Femur (tissue), 1 donor: ENCODE results near the gene FBXL3.
A peak's percentile ranks its signal among the peaks of the same experiment; 100 is the strongest.
"Not testable (repeated sequence)": the region's sequence is repeated elsewhere in the genome, so short reads cannot be mapped to it uniquely, and the experiment has no call there.

ENCODE experiments used
- DNase-seq: peaks from one replicate; pipeline ENCODE4 v3.0.0-alpha.2; 2017

Gene FBXL3

DNA sequence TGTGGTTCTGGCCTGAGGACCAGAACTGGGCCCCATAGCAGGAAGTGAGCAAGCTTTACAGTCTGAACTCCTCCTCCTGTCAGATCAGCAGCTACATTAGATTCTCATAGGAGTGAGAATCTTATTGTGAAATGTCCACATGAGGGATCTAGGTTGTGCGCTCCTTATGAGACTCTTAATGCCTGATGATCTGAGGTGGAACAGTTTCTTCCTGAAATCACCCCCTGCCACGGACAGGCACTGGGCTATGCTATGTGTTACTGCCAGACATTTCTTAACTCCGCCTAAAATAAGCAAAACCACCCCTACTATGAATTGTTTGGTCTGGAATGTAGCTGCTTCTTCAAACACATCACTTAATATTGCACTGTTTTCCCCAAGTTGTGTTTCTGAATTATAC lies 4.6 kb downstream of the FBXL3 start:
- no peak for DNase-seq

DNA sequence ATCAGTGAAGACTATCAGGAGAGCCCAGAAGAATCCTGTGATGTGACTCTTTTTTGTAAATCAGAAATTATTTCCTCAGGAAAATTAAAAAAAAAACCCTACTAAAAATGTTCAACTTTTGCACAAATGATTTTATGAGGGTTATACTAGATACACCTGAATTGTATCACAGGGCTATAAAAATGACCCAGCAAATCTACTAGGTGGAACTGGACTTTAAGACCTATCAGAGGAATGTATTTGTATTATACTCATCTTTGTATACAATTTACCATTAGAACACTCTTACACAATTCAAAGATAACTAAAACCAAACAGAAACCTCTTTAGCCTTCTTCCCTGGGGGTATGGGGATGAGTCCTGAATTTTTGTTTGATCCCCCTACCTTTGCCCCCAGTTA lies 7.2 kb downstream of the FBXL3 start:
- DNase-seq = no peak

DNA sequence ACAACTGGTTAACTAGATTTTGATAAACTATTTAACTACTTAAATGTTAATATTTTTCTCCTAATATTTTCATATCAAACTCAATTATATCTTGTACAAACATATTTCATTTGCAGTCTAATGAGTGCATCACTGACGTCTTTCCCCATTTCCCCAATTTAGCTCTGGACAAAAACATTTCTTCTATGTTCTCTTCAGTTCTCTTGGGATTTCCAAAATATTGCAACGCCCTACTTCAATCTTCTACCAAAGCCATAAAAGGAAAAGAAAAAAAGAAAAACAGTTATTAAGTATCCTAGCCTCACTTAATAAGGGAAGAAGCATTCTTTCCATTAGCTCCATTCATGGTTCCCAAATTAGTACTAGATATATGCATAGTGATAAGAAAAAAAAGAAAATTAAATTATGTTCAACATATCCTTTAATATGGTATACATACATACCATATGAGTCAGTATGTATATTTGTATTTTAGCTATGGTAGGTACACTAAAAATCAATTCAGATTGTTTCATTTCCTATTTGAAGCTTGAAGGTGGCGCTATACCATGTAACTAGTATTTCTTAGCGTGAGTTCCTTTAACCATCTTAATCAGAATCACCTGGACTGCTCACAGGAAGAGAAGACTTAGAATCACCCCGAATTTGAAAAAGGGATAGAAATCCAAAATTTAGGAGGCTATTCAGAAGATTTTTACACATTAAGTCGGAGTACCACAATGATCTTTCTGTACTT lies 9.9 kb downstream of the FBXL3 start:
- DNase-seq = no peak

DNA sequence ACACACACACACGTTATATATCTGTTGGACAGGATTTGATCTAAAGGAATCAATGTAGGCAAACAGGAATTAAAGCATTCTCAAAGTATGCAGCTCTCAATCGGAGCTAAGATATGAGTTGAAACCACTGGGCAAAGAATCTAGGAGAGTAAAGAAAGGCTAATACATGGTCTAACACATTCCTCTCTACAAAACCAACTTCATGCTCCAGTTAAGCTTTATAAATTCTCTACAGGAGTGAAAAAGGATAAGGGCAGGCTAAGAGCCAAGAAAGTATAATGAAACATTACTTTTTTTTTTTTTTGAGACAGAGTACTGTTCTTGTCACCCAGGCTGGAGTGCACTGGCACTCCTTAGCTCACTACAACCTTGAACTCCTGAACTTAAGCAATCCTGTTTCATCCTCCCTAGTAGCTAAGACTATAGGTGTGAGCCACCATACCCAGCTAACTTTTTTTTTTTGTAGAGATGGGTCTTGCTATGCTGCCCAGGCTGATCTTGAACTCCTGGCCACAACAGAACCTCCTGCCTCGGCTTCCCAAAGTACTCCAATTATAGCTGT lies 10.6 kb downstream of the FBXL3 start:
- DNase-seq = no peak

DNA sequence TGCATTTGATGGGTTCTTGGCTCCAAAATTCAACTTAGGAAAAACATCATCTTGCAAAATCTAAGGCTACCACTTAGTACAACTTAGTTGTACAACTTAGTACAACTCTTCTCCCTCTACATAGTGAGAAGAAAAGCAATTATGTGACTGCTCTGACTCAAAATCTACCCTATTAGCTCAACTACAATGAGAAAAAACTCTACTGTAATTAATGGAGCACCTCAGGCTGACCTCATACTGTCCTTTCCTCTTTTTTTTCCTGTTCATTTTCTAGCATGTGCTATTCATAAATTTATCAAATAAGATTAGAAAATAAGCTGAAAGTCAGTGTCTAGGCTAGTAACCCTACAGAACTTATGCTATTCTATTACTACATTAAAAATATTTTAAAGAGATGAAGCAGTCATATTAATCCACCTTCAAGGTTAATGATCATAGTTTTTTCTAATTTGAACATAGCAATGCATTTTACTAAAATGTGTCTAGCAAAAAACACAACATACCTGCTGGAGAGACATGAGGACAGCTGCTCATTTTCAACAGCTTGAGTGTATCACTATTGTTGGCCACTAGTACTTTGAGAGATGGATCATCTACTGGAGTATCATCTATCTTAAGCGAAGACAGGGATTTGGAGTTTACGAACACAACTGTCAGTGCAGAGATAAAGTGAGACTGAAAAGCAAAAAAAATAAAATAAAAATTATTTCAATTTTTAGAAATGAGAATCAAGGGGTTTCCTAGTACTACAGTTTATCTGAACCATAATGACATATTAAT lies 11.9 kb downstream of the FBXL3 start:
- no peak for DNase-seq

DNA sequence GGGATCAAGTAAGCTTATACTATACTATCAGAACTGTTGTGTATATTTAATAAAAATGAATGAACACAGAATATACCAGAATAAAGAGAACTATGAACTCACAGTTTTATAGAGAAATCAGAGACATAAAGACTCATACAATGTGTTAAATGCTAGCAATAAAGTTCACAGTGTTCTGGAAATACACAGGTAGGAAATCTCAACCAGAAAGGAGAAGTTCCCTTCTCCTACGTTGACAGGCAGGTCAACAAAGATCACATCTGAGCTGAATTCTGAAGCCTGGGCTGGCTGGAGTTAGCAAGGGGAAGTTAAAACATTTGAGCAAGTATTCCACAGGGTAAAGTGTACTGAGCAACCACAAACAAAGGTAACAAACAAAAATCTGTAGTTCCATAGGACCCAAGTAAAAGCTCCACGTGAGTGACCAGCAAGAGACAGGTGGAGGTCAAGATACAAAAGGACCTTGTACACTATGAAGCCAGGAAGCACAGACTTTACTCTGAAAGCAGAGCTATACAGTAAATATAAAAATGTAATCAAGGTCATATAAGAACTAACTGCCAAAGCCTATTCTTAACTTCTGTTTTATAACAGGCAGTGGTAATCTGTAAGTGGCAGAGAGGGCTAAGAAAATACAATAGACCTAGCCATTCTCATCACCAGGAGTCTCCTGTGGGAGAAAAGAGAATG lies 13.0 kb downstream of the FBXL3 start:
- no peak for DNase-seq

DNA sequence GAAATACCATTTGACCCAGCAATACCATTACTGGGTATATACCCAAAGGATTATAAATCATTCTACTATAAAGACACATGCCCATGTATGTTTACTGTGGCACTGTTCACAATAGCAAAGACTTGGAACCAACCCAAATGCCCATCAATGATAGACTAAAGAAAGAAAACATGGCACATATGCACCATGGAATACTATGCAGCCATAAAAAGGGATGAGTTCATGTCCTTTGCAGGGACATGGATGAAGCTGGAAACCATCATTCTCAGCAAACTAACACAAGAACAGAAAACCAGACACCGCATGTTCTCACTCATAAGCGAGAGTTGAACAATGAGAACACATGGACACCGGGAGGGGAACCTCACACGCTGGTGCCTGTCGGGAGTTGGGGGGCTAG lies 17.2 kb downstream of the FBXL3 start:
- DNase-seq = not testable (repeated sequence)

DNA sequence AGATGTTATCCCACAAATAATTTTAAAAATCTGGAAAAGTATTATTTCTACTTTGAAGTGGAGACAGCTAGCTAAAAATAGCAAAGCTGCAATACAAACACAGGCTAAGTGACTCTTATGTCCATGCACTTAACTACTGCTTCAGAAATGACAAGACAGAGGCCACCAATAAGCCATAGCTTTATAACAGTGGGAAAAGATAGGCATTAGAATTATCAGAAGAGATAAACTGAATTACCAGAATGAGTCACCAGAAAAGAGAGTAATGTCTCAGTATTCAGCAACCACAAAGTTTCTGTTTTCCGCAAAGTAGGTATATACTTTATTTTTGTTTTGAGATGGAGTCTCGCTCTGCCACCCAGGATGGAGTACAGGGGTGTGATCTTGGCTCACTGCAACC lies 17.9 kb downstream of the FBXL3 start:
- no peak for DNase-seq

DNA sequence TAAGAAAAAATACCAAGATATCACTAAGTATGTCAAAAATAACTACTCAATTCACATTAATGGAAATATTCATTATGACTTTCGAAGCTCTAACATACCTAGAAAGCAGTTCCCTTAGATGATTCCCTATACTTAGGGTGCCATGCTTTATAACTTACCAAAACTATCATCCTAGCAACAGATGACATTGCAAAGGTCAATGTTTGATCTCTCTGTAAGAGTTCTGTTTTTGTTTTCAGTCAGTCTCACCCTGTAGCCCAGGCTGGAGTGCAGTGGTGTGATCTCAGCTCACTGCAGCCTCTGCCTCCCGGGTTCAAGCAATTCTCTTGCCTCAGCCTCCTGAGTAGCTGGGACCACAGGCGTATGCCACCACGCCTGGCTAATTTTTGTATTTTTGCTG lies 18.6 kb downstream of the FBXL3 start:
- DNase-seq = not testable (repeated sequence)

DNA sequence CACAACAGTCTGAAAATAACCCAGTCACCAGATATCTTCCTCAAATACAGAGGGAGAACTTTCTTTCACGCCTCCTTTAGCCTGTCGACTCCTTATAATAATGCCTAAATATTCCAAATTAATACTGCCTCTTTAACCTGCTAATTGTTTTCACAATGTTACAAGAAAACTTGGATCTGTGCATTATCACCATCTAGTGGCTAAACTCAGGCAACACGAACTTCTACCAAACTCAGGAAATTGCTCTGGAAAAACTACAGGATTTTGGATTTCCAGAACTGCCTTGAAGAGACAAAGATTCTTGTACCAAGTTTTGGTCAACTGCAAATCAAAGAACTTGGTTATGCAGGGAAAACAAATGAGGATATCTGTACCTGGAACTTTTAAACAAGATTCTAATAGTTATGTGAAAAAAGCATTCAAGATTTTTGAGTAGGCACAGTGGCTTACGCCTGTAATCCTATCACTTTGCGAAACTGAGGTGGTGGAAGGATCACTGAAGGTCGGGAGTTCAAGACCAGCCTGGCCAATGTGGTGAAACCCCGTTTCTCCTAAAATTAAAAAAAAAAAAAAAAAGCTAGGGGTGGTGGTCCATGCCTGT lies 24.3 kb downstream of the FBXL3 start:
- no peak for DNase-seq

DNA sequence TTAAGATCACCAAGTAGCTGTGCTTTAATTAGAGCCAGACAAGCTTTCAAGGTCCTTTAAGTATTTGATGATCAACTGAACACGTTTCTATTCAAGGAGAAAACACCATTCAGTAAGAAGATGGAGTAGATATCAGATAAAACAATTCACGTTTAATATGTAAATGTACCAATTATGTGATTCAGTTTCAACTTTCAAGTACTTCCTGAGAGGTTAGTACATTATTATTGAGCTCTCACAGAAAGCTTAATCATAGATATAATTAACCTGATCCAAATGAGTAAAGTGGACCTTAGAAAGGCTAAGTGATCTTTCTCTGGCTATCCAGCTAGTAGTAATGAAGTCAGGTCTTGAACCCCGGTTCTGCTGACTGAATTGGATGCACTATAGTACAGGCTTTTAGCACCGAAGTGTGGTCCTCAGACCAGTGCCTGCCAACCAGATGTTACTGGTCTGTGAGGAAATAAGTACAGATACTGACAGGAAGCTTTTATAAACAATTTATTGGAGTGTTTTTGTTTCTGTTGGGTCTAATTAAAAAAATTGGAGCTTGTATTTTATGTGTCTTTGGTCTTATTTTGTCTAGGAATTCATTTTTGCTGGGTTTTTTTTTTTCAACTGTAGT lies 24.9 kb downstream of the FBXL3 start:
- DNase-seq = no peak

DNA sequence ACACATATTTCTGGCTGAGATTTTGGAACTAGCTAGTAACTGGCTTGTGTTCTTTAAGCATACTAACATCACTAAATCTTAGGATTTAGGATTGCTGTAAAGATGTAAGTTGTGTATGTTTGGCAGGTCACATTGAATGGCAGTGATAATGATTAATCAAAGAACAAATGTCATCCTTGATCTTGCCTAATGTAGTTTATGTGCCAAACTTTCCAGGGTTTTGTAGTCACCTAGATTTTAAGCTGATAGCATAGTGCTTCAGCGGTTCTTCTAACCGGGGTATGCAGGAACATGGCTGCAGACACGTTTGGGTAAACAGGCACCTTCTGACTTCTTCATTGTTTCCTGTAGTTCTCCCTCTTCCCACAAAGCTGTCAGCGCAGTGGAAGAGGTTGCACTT lies 25.4 kb downstream of the FBXL3 start:
- no peak for DNase-seq

DNA sequence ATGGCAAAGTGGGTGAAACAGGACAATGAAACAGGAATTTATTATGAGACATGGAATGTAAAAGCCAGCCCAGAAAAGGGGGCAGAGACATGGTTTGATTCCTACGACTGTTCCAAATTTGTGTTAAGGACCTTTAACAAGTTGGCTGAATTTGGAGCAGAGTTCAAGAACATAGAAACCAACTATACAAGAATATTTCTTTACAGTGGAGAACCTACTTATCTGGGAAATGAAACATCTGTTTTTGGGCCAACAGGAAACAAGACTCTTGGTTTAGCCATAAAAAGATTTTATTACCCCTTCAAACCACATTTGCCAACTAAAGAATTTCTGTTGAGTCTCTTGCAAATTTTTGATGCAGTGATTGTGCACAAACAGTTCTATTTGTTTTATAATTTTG lies 26.5 kb downstream of the FBXL3 start:
- no peak for DNase-seq

DNA sequence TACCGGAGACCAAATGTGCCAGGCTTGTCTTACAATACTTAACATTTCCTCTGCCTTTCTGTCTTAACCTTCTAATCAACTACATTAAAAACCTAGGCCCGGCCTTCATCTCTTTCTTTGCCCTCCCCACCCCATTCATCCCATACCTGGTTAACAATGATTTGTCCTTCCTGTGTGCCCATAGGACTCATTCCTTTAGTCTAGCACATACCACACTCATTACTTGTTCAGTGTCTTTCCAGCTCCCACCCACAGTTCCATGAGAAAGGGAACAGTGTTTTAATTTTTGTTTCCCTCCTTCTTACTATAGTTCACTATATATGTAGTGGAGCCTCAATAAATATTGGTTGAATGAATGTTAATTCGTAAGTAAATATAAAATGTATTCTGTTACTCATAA lies 32.7 kb downstream of the FBXL3 start:
- no peak for DNase-seq

DNA sequence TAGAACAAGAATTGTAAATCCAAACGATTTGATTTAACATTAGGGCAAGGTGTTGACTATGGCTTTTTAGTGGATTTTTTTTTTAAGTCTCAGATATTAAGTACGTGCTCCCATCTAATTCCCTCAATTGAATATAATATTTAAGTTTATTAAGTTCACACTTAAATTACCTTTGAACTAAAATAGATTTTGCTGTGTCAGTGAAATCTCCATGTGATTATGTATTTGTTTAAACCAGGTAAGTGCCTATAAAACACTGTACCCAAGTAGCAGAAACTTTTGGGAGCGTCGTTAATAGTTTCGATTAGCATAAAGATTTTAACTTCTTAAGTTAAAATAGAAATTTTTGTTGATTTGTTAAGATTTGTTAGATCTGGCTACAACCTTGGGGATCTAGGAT lies 33.5 kb downstream of the FBXL3 start:
- no peak for DNase-seq

DNA sequence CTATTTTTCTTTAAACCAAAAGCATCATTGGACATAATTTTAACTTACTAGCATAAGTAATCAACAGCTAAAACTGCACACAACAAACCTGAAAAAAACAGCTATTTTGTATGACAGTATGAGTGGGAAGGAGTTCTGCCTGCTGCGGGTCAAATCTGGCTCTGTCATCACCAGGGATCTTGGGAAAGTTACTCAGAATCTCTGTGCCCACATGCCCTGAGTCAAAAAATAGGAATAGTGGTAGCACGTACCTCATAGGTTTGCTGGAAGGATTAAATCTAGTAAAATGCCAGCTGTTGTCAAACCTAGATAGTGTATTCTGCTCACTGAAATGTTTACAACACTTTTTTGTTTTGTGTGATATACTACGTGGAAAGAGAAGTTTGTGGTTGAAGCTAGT lies 33.9 kb downstream of the FBXL3 start:
- no peak for DNase-seq

DNA sequence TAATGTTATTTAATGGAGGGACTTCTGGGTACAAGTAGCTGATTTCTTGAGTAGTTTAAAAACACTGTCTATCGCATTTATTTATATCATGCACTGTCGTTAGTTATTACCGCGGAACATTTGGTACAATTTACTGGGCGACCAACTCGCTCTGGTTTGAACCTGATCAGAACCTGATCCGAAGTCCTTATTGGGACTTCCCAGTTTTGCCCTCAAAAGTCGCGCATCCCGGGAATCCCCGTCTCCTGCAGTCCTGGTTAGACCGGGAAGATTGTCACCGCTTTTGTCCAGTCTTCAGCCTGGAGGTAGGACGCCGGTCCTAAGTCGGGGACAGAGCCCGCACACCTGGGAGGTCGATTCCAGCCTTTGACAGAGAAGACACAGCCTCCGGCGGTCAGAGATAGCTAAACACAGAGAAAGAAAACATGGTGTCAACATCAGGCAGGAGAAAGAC lies 34.4 kb downstream of the FBXL3 start:
- peak; percentile 39 for DNase-seq

DNA sequence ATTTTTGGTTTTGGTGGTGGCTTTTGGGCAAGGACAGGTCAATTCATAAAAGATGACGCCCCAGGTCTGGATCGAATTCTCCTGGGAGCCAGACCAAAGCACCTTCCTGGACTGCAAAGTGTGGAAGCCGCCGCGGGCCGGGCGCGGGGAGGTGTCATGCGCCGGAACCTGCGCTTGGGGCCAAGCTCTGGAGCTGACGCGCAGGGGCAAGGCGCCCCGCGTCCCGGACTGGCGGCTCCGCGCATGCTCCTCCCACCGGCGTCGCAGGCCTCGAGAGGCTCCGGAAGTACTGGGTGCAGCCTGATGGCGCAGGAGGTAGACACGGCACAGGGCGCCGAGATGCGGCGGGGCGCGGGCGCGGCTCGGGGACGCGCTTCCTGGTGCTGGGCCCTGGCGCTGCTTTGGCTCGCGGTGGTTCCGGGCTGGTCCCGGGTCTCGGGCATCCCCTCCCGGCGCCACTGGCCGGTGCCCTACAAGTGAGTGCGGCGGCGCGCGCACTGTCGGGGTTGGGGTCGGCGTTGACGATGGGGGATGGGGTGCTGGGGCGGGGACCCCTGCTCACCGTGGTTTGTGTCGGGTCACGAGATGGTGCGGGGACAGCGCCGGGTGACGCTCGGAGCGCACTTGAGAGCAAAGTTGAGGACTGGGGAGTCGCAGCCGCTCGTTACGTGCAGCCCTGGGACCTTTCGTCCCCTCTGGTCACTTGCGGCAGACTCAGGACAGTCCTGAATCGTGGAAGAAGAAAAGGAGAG lies 35.0 kb downstream of the FBXL3 start, which contains the start of gene CLN5:
Gene CLN5 (plus strand): TSS at position 286 of the 752 bp plus-strand sequence. CDS start 18 bp downstream, at position 304.
- peak; percentile 95 for DNase-seq

DNA sequence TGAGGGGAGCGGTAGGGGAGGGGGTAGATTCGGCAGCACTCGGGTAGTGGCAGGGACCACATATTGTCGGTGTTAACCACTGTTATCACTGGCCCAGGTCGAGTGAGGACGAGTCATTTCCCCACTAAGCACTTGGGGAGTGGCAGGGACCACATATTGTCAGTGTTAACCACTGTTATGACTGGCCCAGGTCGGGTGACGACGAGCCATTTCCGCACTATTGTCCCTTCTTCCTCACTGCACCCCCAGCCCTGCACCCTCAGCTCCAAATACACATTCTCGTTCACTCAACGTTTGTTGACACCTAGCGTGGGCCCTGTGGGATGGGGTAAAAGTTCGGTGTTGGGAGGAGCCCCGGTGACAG lies 35.5 kb downstream of the FBXL3 start:
- DNase-seq = no peak

DNA sequence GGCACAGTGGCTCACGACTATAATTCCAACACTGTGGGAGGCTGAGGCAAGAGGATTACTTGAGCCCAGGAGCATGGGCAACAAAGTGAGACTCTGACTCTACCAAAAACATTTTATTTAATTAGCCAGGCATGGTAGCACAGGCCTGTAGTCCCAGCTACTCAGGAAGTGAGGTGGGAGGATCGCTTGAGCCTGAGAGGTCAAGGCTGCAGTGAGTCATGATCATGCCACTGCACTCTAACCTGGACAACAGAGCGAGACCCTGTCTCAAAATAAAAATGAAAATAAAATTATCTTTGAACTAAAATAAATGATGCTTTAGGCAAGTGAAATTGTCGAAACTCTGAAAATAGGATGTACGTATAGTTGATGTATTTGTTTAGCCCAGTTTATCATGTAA lies 43.3 kb downstream of the FBXL3 start:
- DNase-seq = no peak

DNA sequence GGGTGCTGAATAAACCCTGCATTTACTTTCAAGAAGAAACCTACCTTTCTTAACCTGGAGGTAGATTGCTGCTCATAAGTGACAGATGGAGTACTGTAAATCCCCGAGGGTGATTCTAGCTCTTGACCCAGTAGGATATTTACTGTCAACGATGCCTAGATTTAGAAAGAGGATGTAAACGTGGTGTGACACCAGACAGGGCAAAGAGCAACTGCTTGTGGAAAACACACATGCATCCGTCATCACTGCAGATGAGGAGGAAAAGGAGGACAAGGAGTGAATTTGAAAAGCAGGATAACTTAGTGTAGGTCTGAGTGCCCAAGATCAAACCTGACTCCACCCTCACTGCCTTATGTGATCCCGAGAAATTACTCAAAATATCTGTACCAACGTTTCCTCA lies 44.9 kb downstream of the FBXL3 start:
- no peak for DNase-seq
